PC-9 (cell line): ENCODE results near the gene IQCM. TPM values are rescaled to one million over a fixed set of nuclear protein-coding genes. Genes with fewer than 3 reads are reported as not detected.
A peak's percentile ranks its signal among the peaks of the same experiment; 100 is the strongest.

ENCODE experiments used
- BruUV-seq: library from RNA; stranded (reverse); fragments of 400-500 nt; replicated peaks from 2 replicates; lab custom pipeline; 2021; lab: Mats Ljungman, UMichigan
- CTCF ChIA-PET: fragments of 300-600 bp; sonication (Branson Sonifier 250); formaldehyde crosslinking; loops from one replicate; lab custom pipeline; 2022; ENCODE audit warnings: antibody characterized with exemption; lab: Charles Lee
- POLR2A ChIA-PET: fragments of 300-600 bp; sonication (Branson Sonifier 250); formaldehyde crosslinking; loops from one replicate; lab custom pipeline; 2022; ENCODE audit warnings: antibody characterized with exemption; ENCODE audit not compliant: unreplicated experiment; lab: Charles Lee
- DNase-seq, 2 experiments: peaks; one replicate each; pipeline versions ENCODE4 v3.0.0 to v3.0.0-alpha.2; 2015 to 2022; ENCODE audit warnings: mixed read lengths in 1 of 2
- H2AFZ ChIP-seq: fragments of 200-600 bp; sonication (generic); 2 replicates; pipeline ENCODE4 v1.8.1; 2017; ENCODE audit warnings: antibody characterized with exemption
- H3F3A ChIP-seq: fragments of 200-600 bp; sonication (generic); 2 replicates; pipeline ENCODE4 v1.8.1; 2017; ENCODE audit warnings: antibody characterized with exemption, mild to moderate bottlenecking, low read depth; ENCODE audit not compliant: insufficient read depth
- H3K27ac ChIP-seq: fragments of 200-600 bp; sonication (generic); 2 replicates; pipeline ENCODE4 v1.6.1; 2016; ENCODE audit warnings: mixed run types
- H3K27me3 ChIP-seq: fragments of 200-600 bp; sonication (generic); 2 replicates; pipeline ENCODE4 v1.6.1; 2016; ENCODE audit warnings: low read depth, mixed run types; ENCODE audit not compliant: insufficient read depth
- H3K36me3 ChIP-seq: fragments of 200-600 bp; sonication (generic); 2 replicates; pipeline ENCODE4 v1.6.1; 2016; ENCODE audit warnings: low read depth, mixed run types
- H3K4me1 ChIP-seq: fragments of 200-600 bp; sonication (generic); replicated peaks from 2 replicates; pipeline ENCODE4 v1.6.1; 2016; ENCODE audit warnings: mixed run types; ENCODE audit not compliant: insufficient read depth
- H3K4me2 ChIP-seq: fragments of 200-600 bp; sonication (generic); 2 replicates; pipeline ENCODE4 v1.6.1; 2017; ENCODE audit warnings: mixed run types
- H3K4me3 ChIP-seq: fragments of 200-600 bp; sonication (generic); 2 replicates; pipeline ENCODE4 v1.6.1; 2016; ENCODE audit warnings: mixed run types
- H3K79me2 ChIP-seq: fragments of 200-600 bp; sonication (generic); 2 replicates; pipeline ENCODE4 v1.6.1; 2017; ENCODE audit warnings: low read depth, mixed run types
- H3K9me2 ChIP-seq: fragments of 200-600 bp; sonication (generic); 2 replicates; pipeline ENCODE4 v1.8.1; 2017; ENCODE audit warnings: mild to moderate bottlenecking; ENCODE audit not compliant: insufficient read depth
- H3K9me3 ChIP-seq: fragments of 200-600 bp; sonication (generic); 2 replicates; pipeline ENCODE4 v1.8.1; 2016; ENCODE audit warnings: low read depth; ENCODE audit not compliant: insufficient read depth
- H4K20me1 ChIP-seq: fragments of 200-600 bp; sonication (generic); 2 replicates; pipeline ENCODE4 v1.8.1; 2017; ENCODE audit not compliant: insufficient read depth
- EZH2 ChIP-seq: fragments of 200-600 bp; sonication (generic); IDR thresholded peaks from 2 replicates; pipeline ENCODE4 v1.8.0; 2017; ENCODE audit warnings: antibody characterized with exemption, low read depth
- intact Hi-C: fragments of 100-400 bp; cut with micrococcal nuclease; formaldehyde crosslinking; loops from one replicate; pipeline ENCODE4 v1.10.0; 2022; ENCODE audit not compliant: unreplicated experiment
- total RNA-seq: library from RNA; stranded (reverse); gene quantifications from 2 replicates; pipeline ENCODE4 v1.2.3, GENCODE V29; 2021
- TF ChIP-seq, protein P1 (sequence below): fragments of 200-600 bp; sonication (generic); conservative IDR thresholded peaks from 2 replicates; pipeline ENCODE4 v1.6.1; 2017; ENCODE audit warnings: mixed run types, antibody characterized with exemption, mild to moderate bottlenecking, moderate library complexity

The IQCM gene
- total RNA-seq, 1 experiment from 2014 or later, result not detected

DNA sequence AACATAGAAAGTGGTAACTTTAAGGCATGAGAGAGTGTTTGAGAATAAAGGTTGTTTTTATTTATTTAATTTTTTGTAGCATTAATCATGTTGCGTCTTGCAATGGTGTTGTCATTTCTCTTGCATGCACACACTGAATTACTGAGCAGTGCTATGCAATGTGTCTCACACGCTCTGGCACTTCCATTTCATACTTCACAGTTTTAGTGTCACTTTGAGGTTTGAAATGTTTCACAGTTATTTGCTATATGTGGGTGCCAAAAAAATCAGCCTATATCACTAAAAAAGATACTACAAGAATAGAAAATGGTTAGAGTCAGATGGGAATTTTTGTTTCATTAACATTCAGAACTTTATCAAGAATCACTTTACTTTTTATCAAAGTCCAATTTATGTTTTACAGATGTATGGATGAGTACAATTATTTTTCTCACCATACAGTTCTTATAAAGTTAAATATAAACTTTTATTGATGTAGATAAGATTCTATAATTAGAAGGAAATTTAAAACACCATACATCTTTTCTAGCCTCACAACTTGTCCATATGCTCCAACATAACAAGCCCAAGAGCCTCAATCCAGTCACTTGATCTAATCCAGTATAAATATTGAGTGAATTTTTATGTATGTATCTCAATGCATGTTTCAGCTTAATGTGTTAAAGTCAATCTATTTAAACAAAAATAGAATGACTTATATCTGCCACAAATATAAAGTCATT lies 114.0 kb downstream of the IQCM start:
- Histone ChIP-seq H3K9me2 (no peaks in the 10 kb centered on the region), H3K4me1 (no peaks in the 10 kb centered on the region), H3K27me3 (no peaks in the 10 kb centered on the region), H3K4me2 (no peak overlapping the region), H4K20me1 (no peaks in the 10 kb centered on the region), H3K27ac (no peak overlapping the region), H3K36me3 (no peaks in the 10 kb centered on the region), H3F3A (no peaks in the 10 kb centered on the region), H3K79me2 (no peaks in the 10 kb centered on the region), H3K9me3 (no peaks in the 10 kb centered on the region), H2AFZ (no peak overlapping the region), H3K4me3 (no peak overlapping the region)
- no TSS peak for BruUV-seq
- no peak for DNase-seq
- ChIA-PET POLR2A (no interaction called here), CTCF (no interaction called here)
- intact Hi-C loops, result no loop called here
- no peak for TF ChIP-seq EZH2
- TF ChIP-seq, protein P1, sequence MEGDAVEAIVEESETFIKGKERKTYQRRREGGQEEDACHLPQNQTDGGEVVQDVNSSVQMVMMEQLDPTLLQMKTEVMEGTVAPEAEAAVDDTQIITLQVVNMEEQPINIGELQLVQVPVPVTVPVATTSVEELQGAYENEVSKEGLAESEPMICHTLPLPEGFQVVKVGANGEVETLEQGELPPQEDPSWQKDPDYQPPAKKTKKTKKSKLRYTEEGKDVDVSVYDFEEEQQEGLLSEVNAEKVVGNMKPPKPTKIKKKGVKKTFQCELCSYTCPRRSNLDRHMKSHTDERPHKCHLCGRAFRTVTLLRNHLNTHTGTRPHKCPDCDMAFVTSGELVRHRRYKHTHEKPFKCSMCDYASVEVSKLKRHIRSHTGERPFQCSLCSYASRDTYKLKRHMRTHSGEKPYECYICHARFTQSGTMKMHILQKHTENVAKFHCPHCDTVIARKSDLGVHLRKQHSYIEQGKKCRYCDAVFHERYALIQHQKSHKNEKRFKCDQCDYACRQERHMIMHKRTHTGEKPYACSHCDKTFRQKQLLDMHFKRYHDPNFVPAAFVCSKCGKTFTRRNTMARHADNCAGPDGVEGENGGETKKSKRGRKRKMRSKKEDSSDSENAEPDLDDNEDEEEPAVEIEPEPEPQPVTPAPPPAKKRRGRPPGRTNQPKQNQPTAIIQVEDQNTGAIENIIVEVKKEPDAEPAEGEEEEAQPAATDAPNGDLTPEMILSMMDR, result no peak

DNA sequence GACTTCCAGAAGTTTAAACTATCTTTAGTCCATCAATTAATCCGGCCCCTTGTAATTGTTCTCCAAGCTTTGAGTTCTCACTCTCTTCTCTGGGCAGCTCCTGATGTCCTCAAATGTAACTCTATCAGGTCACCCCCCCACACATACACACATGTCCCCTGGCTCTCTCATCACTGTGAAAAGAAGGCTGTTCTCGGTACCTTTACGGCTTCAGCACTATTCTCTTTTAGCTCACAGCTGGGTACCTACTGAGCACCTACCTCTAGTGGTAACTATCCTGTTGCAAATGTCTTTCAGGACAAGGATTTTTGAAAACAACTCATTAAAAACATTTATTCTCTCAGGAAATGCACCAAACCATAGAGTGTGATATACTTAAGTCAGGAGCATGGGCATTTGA lies 115.4 kb downstream of the IQCM start:
- POLR2A ChIA-PET, result no interaction called here

DNA sequence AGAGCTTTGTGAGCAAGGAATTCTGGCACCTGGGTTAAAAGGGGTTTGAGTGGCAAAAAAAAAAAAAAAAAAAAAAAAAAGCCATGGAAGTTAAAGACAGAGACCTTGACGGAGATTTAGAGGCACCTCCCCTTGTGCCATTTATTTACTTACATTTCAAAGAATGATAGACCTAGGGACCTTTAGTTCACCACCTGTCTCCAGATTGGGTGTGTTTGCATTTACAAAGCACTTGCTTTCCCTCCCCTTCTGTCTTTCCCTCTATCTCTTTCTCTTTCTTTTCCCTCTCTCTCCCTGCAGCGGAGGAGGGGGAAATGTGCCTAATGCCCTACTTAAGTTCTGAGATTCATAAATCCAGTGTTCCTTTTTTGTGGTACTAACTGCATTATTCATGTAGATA lies 116.0 kb downstream of the IQCM start:
- H3K4me3 ChIP-seq, result no peak overlapping the region
- no peaks in the 10 kb centered on the region for H3K36me3 ChIP-seq
- TF ChIP-seq EZH2, result no peak
- TF ChIP-seq, protein P1, result no peak
- no peaks in the 10 kb centered on the region for H3K9me3 ChIP-seq
- POLR2A ChIA-PET, result no interaction called here
- no peak for DNase-seq
- H3K4me2 ChIP-seq, result no peak overlapping the region
- H3K27ac ChIP-seq, result no peak overlapping the region
- H3K27me3 ChIP-seq, result no peaks in the 10 kb centered on the region
- CTCF ChIA-PET, result interaction anchor here (0.6 to 0.7 kb wide), 2 partner anchors 198 to 328 kb away, joined by 4 to 12 read pairs; no protein-coding TSS in a partner anchor
- H3K79me2 ChIP-seq, result no peaks in the 10 kb centered on the region
- intact Hi-C loops, result no loop called here
- H3F3A ChIP-seq, result no peaks in the 10 kb centered on the region
- peak overlapping the region; percentile 52; the same call in 1 of the 2 replicates for H2AFZ ChIP-seq
- H4K20me1 ChIP-seq, result no peaks in the 10 kb centered on the region
- H3K9me2 ChIP-seq, result no peaks in the 10 kb centered on the region
- no peaks in the 10 kb centered on the region for H3K4me1 ChIP-seq
- no TSS peak for BruUV-seq

More for the DNA sequence above, 115.4 kb downstream of the IQCM start:
- no TSS peak for BruUV-seq
- intact Hi-C loops, result no loop called here
- Histone ChIP-seq H3K4me2 (no peak overlapping the region), H2AFZ (no peak overlapping the region), H3K9me3 (no peaks in the 10 kb centered on the region), H3K36me3 (no peaks in the 10 kb centered on the region), H3K79me2 (no peaks in the 10 kb centered on the region), H3K27ac (no peak overlapping the region), H3K4me3 (no peak overlapping the region), H3F3A (no peaks in the 10 kb centered on the region), H3K27me3 (no peaks in the 10 kb centered on the region), H3K9me2 (no peaks in the 10 kb centered on the region), H3K4me1 (no peaks in the 10 kb centered on the region), H4K20me1 (no peaks in the 10 kb centered on the region)
- CTCF ChIA-PET, result no interaction called here
- no peak for DNase-seq
- TF ChIP-seq, protein P1, result no peak
- TF ChIP-seq EZH2, result no peak
